ENCODE measurements around the gene FRMPD4. TPM values are rescaled to one million over a fixed set of nuclear protein-coding genes. Genes with fewer than 3 reads are reported as not detected.

Gene FRMPD4
- total RNA-seq, 2 donors from 2014 or later = 0.10 to 0.19 TPM

GRCh38 chrX:12405306-12405705, 267.0 kb downstream of the FRMPD4 start:
- no peak for DNase-seq (ENCODE audit: low spot score)
- intact Hi-C loops (cut with DNase I) = no loop called here

DNA sequence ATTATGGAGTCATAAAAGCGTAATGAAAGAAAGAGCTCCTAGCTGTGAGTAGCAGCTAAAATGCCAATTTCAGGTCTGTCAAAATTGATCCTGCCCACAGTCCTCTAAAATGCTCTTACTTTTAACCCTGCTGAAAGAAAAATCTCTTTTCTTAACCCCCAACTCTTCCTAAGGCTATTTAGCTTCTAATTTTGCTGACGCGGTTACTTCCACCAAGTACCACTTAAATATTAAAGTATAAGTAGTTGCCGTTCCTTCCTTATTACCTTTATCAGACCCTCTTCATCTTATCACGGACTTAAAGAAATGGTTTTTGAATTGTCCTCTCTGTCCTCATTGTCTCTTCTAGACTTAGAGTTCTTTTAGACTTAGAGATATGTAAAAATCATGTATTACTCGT, 272.2 kb downstream of the FRMPD4 start:
- DNase-seq (ENCODE audit: low spot score) = no peak

GRCh38 chrX:12411831-12412230, 273.6 kb downstream of the FRMPD4 start:
- DNase-seq (ENCODE audit: low spot score) = no peak

More for the DNA sequence above, 272.2 kb downstream of the FRMPD4 start:
- intact Hi-C loops (cut with DNase I) = no loop called here

GRCh38 chrX:12412561-12412960, 274.3 kb downstream of the FRMPD4 start:
- intact Hi-C loops (cut with DNase I) = no loop called here
- no peak for DNase-seq (ENCODE audit: low spot score)

More at GRCh38 chrX:12411831-12412230, 273.6 kb downstream of the FRMPD4 start:
- intact Hi-C loops (cut with DNase I) = no loop called here

GRCh38 chrX:12419591-12419990, 281.3 kb downstream of the FRMPD4 start:
- intact Hi-C loops (cut with DNase I) = no loop called here

DNA sequence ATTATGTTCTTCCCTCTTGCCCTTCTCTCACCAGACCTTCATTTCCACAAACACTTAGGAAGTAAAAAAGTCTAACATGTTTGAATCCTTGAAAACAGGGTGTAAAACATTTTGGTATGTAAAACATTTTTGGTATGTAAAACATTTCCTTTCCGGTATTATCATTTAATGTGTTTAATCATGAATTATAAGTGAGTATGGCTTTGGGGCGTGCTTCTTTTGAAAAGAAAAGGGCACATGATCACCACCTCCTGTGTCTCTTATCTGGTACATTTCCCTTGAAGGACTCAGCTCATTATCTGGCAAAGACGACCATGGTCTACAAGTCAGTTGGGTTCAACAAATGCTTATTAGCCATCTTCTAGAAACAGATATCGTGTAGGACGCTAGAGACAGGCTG, 283.6 kb downstream of the FRMPD4 start:
- intact Hi-C loops (cut with DNase I) = no loop called here
- no peak for DNase-seq (ENCODE audit: low spot score)

More at GRCh38 chrX:12419591-12419990, 281.3 kb downstream of the FRMPD4 start:
- no peak for DNase-seq (ENCODE audit: low spot score)

GRCh38 chrX:12423346-12423745, 285.1 kb downstream of the FRMPD4 start:
- intact Hi-C loops (cut with DNase I) = no loop called here

GRCh38 chrX:12425496-12425895, 287.2 kb downstream of the FRMPD4 start:
- intact Hi-C loops (cut with DNase I) = no loop called here
- no peak for DNase-seq (ENCODE audit: low spot score)

More at GRCh38 chrX:12423346-12423745, 285.1 kb downstream of the FRMPD4 start:
- DNase-seq (ENCODE audit: low spot score) = no peak

- DNase-seq (ENCODE audit: low spot score) = no peak
- intact Hi-C loops (cut with DNase I) = no loop called here
Measured at GRCh38 chrX:12426420-12426819, 288.1 kb downstream of the FRMPD4 start.

DNA sequence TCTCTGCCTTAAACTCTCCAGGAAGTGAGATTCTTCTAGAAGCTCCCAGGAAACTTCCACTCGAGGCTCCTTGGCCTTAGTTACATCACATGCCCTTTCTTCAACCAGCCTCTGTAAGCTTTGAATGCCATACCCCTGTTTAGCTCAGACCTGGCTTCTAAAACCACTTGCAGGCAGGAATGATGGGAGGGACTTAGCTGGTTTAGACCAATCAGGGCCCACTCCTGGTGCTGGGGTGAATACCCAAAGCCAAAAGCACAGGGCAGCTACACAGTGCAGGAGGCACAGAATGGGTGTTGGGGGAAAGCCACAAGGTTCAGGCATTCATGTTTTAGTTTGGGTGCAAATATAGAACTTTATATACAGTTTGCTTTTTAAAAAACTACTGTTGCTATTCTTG, 296.2 kb downstream of the FRMPD4 start:
- no peak for DNase-seq (ENCODE audit: low spot score)
- intact Hi-C loops (cut with DNase I) = no loop called here

- intact Hi-C loops (cut with DNase I) = no loop called here
- no peak for DNase-seq (ENCODE audit: low spot score)
Measured at GRCh38 chrX:12439416-12439815, 301.1 kb downstream of the FRMPD4 start.

GRCh38 chrX:12440246-12440645, 302.0 kb downstream of the FRMPD4 start:
- intact Hi-C loops (cut with DNase I) = no loop called here
- DNase-seq (ENCODE audit: low spot score) = no peak

DNA sequence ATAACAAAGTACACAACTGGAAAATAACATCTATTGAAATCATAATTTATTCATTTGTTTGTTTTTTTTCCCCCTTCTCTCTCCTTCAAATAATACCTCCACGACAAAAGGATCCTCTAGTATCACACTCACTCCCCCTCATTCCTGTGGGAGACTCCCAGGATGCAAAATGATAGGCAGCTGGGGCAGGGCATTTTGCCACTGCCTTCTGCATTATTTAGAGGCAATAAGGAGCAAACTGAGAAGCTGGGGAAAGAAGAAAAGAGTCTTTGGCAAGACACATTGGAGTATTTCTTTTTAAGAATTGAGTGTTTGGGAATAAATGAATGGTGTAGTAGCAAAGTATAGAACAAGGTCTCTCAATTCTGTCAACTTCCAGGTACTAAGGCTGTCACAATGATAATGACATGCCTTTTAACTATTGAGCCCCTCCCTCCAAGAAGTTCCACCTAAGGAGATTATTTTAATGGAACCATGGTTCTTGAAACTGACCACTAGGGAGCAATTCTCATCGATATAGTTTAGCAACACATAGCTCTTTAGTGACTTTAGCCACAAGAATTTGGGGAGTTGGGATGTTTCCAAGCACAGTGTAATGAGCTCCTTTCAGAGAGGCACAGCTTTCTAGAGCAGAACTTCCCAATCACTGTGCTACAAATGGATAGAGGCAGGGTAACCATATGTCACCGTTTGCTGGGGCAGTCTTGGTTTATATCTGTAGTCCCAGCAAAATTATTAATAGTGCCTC, 303.3 kb downstream of the FRMPD4 start:
- DNase-seq (ENCODE audit: low spot score) = no peak
- intact Hi-C loops (cut with DNase I) = no loop called here

DNA sequence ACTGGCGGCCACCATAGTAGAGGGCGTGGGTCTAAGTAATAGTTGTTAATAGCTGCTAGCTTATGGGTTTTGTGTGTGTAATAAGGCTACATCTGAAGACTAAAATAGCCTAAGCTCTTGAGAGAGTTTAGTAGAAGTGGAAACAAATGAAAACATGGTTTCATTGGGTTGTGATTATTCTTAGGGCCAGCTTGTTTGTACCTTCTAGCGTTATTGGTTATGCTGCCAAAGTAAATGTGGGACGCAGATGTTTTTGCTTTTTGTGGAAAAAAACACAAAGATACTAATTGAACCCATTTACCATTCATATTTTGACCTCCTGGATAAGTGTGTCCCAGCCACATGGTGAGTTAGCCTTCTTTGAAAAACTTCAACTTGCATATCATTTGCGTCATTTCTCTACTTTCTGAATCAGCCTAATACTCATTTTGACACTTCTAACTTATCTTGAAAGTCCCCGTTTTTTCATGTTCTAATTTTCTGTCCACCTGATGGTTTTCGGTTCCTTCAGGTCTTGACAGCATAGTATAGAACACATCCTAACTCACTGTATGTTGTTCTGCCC, 305.3 kb downstream of the FRMPD4 start:
- no peak for DNase-seq (ENCODE audit: low spot score)
- intact Hi-C loops (cut with DNase I) = no loop called here

DNA sequence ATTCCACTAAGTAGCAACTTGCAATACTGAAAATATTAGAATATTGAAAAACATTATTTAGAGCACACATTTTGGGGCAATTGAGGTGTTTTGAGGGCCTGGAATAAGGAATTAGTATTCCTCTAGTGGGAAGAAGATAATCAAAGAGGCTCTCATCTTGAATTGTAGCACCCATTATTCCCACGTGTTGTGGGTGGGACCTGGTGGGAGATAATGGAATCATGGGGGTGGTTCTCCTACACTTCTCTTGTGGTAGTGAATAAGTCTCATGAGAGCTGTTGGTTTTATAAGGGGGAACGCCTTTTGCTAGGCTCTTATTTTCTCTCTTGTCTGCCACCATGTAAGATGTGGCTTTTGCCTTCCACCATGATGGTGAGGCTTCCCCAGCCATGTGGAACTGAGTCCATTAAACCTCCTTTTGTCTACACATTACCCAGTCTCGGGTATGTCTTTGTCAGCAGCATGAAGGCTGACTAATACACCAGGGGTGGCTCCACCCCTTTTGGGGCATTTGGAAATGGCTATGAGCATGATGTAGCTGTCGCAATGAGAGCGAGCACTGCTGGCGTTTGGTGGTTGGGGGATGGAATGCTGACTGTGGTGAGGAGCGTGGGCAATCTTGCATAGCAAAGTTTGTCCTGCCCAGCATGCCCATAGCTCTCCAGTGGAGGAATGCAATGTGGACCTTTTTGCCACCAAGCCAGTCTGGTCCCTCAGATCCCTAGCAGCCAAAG, 308.2 kb downstream of the FRMPD4 start:
- intact Hi-C loops (cut with DNase I) = no loop called here
- DNase-seq (ENCODE audit: low spot score) = no peak

DNA sequence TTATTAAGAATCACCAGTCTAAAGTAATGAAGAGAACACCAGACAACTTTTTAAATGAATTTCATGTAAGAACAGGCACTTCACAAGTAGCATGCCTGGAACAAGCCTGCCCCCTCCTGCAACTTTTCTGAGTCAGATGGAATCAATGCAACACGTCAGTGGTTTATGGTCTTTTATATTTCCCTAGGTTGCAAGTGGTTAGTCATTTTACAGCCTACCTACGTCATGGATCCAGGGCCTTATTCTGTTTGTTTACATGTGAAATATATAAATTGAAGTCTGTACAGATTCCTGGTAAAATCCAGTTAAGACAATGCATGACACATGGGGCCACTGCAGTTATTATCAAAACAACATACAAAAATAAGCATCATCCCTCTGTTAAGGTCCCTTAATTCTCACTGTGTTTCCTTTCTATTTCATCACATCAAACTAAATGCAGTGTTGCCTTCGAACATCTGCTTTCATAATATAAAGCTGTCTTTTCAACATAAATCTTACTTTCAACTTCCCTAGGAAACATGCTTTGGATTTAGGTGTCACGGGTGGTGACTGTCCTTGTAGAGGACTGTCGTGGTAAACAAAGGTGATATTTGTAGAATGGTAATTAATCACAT, 309.3 kb downstream of the FRMPD4 start:
- intact Hi-C loops (cut with DNase I) = no loop called here
- DNase-seq (ENCODE audit: low spot score) = no peak

DNA sequence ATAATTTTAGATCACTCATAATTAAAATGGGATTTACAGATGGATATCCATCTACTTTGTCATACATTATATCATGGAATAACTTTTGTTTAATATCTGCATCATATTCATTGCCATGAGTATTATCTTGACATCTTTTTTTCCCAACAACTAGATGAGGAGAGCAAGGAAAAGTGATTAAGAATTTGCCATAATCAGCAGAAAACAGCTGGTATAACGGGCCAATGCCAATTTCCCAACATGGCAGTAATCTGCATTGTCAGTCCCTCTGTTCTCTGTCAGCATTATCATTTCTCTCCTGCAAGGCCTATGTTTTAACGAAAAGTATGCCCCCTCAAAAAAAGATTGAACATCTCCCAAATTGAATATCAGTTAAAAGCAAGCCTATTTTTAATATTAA, 314.0 kb downstream of the FRMPD4 start:
- intact Hi-C loops (cut with DNase I) = no loop called here
- no peak for DNase-seq (ENCODE audit: low spot score)

DNA sequence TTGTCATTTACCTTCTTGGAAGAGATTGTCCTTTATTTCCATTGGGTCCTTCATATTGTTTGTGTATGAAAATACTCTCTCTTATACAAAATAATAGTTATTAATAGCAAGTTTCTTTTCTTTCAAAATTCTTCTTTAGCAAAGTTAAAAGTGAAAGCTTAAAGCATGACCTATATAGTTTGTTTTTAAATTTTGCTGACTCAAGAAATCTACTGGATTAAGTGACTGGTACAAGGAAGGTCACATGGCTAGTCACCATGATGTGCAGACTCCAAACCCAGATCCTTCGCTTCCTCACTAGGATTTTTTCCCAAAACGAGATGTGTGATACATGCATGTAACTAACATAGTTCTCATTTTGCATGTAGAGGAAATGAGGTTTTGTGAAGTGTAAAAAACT, 322.7 kb downstream of the FRMPD4 start:
- intact Hi-C loops (cut with DNase I) = no loop called here
- DNase-seq (ENCODE audit: low spot score) = no peak

DNA sequence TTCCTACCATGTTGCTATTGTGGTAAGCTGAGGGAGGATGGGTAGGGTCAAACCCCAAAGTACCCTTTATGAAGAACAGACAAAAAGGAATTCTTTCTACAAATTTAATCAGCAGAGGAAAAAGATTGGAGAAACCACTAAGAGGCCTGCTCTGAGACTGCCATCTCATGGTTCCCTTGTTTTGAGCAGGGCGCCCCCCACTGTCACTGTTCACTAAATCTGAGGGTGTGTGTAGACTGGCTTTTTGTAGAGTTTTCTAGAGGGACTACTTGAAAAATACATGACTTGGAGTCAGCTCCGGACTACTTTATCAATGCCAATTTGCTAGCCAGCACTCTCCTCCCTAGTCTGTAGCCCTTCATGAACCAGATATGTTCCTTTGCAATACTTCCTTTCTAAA, 324.8 kb downstream of the FRMPD4 start:
- intact Hi-C loops (cut with DNase I) = no loop called here
- DNase-seq (ENCODE audit: low spot score) = no peak

GRCh38 chrX:12463873-12464272, 325.6 kb downstream of the FRMPD4 start:
- no peak for DNase-seq (ENCODE audit: low spot score)
- intact Hi-C loops (cut with DNase I) = no loop called here
